Measurements from ENCODE around the gene POGZ. TPM values are rescaled to one million over a fixed set of nuclear protein-coding genes. Genes with fewer than 3 reads are reported as not detected.

The POGZ gene
- total RNA-seq, 1 experiment from 2014 or later = 22.0 TPM

DNA sequence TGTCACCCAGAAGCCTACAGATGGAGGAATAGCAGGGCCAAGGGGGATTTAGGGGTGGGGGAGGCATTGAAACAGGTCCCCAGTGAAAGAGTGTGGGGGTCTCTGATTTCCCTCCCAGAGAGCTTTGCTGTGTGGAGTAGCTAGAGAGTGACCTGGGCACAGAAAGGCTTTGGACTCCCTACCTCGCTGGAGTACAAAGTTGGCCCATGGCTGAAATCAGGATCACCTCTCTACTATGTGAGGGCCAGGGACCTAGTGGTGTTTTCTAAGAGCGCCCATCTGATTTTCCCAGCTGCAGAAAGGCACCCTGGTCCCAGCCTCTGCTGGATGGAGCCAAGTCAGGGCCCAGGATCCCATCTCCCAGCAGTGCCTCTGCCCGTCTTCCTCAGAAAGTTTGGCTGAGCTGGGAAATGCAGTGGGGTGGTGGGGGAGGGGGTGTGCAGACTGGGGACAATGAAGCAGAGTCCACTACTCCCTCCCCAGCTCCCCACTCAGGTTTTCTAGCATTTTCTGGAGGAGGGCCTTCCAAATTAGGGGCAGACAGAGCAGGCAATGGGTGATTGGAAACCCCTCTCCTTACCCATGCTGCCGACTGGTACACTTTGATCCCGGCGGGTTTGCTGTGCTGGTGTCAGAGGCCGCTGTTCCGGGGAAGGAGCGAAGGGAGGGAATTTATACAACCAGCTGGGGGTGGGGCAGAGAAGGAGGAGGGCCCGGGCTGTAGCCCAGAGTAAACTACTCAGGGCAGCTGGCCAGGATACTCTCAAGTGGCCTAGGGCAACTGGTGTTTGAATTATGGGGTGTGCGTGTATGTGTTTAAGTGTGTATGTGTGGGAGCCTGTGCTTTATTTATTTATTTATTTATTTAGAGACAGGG, 87.0 kb downstream of the POGZ start, which contains the start of gene SELENBP1:
SELENBP1 (minus strand) TSS at position 648 of the 877 bp plus-strand sequence; CDS start at position 584, 64 bp downstream.
- DNase-seq (ENCODE audit: low spot score) = peak; percentile 93

- DNase-seq (ENCODE audit: low spot score) = peak; percentile 67
These were observed 87.8 kb downstream of the POGZ start for GRCh38 chr1:151371370-151372057.

DNA sequence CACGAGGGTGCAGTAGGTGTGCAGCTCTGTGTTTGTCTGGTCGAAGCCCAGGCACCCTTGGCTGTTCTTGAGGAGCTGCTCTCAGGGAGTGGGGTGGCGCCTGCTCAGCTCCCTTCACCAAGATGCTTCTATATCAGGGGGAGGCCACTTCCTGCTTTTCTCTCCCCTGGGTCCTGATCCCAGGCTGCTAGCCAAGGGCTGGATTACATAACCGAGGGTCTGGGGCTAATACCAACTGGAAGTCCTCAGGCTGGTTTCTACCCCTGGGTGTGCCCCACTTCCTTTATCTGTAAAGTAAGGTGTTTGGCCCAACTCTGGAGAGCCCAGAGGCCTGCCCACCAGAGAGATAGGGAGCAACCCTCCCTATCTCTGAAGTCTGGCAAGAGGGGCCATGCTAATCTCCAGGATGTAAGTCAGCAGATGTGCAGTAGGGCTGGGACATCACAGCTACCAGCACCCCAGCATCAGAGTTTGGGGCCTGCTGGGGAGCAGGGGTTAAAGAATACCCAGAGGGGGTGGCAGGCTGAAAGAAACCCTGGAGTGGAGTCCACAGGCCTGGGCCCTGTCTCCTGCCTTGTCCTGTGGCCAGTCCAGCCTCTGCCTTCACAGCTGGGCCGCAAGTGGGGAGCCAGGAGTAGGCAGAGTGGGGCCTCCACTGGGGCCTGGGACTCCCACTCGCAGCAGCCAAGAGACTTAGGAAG, 88.9 kb downstream of the POGZ start:
- no peak for DNase-seq (ENCODE audit: low spot score)

GRCh38 chr1:151369621-151370048, 89.7 kb downstream of the POGZ start:
- no peak for DNase-seq (ENCODE audit: low spot score)

- no peak for DNase-seq (ENCODE audit: low spot score)
These were observed 90.0 kb downstream of the POGZ start for GRCh38 chr1:151369302-151369610.

DNA sequence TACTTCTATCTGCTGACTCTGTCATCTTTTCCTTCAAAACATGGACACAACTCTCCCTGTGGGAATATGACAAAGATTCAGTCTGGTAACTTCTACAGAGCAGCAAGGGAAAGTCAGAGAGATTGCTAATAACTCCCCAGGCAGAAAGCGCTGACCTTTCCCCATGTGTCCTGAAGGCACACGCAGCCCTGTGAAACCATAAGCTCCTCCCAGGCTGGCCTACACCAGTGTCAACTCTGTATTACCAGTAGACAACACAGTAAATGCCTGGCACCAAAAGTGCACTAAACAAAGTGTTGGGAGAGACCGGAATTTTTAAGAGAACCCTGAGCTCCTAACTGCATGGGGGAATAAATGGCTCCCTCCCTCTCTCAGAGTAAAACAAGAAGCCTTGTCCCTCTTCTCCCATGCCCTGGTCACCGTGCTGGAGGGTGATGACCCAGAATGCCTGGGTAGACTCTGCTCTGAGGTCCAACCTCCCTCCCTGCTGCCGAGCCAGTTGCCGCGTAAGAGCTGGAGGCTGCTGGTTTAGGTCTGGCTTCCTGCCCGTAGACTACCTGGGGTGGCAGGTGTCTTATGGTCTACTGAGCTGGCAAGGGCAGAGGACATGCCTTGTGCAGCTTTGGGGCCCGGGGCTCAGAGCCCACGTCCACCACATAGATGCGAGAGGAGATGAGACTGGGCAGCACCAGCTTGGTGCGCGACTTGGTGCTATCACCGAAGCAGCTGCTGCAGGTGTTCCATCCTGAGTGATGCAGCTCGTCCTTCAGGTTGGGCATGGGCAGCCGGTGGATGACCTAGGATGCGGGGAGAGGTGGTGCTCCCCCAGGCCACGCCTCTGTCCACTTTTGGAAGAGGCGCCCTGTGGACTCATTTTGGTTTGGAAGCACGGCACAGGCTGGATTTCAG, 90.6 kb downstream of the POGZ start:
- no peak for DNase-seq (ENCODE audit: low spot score)

DNA sequence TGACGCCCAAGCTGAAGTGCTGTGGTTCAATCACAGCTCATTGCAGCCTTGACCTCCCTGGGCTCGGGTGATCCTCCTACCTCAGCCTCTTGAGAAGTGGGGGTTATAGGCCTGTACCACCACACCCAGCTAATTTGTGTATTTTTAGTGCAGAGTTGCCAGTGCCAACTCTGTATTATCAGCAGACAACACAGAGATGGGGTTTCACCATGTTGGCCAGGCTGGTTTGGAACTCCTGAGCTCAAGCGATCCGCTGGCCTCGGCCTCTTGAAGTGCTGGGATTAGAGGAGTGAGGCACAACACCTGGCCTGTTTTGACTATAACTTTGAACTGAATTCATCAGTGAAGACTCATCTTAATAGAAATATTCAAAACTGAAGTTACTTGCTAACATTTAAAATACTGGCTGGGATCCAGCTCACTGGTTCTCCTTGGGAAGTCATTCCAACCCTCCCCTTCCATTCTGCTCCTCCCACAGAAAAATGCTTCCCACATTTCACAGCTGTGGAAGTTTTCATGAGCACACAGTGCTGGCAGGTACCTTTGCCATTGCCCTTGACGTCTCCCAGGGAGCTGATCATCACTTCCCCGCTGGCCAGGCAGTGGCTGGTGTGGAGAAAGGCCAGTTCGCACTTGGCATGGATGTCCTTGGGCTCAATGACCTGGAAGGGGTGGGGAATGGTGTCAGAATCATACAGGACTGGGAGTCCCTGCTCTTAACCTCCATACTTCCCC, 91.5 kb downstream of the POGZ start:
- no peak for DNase-seq (ENCODE audit: low spot score)

DNA sequence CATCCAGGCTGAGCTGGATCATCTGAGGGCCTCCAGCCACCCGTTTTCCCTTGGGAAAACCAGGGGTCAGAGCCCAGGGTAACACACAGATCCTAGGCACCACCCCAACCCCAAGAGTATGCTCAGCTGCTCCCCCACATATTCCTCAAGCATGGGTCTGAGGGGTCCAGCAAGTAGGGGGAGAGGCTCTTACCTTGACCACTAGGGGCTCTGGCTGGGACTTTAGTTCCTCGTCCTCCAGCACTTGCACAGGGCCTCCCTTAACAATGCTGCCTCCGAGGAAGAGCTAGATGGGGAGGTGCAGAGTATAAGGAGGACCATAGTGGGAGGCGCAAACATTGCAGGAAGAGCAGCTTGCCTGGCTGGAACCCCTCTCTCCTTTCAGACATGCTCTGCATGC, 94.3 kb downstream of the POGZ start:
- no peak for DNase-seq (ENCODE audit: low spot score)

- DNase-seq (ENCODE audit: low spot score) = no peak
These were observed 96.8 kb downstream of the POGZ start for GRCh38 chr1:151362308-151363155.

DNA sequence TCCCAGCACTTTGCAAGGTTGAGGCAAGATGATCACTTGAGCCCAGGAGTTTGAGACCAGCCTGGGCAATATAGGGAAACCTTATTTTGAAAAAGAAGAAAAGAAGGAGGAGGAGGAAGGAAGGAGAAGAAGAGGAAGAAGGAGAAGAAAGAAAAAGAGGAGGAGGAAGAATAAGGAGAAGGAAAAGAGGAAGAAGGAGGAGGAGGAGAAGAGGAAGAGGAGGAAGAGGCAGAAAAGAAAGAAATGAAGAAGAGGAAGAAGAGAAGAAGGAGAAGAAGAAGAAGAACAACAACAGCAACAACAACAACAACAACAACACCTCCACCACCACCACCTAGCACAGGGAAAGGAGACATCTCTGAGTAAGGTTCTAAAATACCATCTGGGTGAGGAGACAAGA, 97.4 kb downstream of the POGZ start:
- DNase-seq (ENCODE audit: low spot score) = no peak

GRCh38 chr1:151356696-151357095, 102.6 kb downstream of the POGZ start:
- DNase-seq (ENCODE audit: low spot score) = no peak

Small RNA genes lying within 50 kb of the gene (small RNA-seq; reads per million reads assigned to genes)
- 0.36 reads per million for gene RNY4P25

Other genes starting within 250 kb of the POGZ start
- gene PSMD4, start 204.8 kb downstream of the POGZ start, total RNA-seq (2014; rRNA removed; shearing (Covaris generic)) = 190 and 195 TPM in 2 replicates
- gene ZNF687, start 177.2 kb downstream of the POGZ start, total RNA-seq (2014; rRNA removed; shearing (Covaris generic)) = 39.2 TPM in 2 replicates
- 35.9 and 42.7 TPM in 2 replicates for gene PI4KB, start 132.1 kb downstream of the POGZ start, total RNA-seq (2014; rRNA removed; shearing (Covaris generic))
- 50.4 and 54.9 TPM in 2 replicates for gene RFX5, start 112.2 kb downstream of the POGZ start, total RNA-seq (2014; rRNA removed; shearing (Covaris generic))
- 39.2 and 46.7 TPM in 2 replicates for gene SELENBP1, start 86.8 kb downstream of the POGZ start, total RNA-seq (2014; rRNA removed; shearing (Covaris generic))
- gene PSMB4, start 59.9 kb downstream of the POGZ start, total RNA-seq (2014; rRNA removed; shearing (Covaris generic)) = 393 and 398 TPM in 2 replicates
- 23.5 and 30.7 TPM in 2 replicates for gene CGN, start 51.9 kb upstream of the POGZ start, total RNA-seq (2014; rRNA removed; shearing (Covaris generic))
- 30.5 and 36.9 TPM in 2 replicates for gene TUFT1, start 80.8 kb upstream of the POGZ start, total RNA-seq (2014; rRNA removed; shearing (Covaris generic))
- 13.3 and 13.9 TPM in 2 replicates for gene SNX27, start 152.6 kb upstream of the POGZ start, total RNA-seq (2014; rRNA removed; shearing (Covaris generic))

Data from HT-29 (cell line).